DND-41 (cell line): Measurements from ENCODE around the gene RBM18.

ENCODE experiments used
- ATAC-seq: fragments of 200-7000 bp; cut with Tn5 transposase; 3 replicates; pipeline ENCODE4 v1.9.1; 2021; ENCODE audit warnings: low read depth; ENCODE audit not compliant: insufficient read depth
- DNase-seq: peaks from one replicate; pipeline ENCODE4 v3.0.0-alpha.2; 2020
- H2AFZ ChIP-seq: 2 replicates; pipeline ENCODE4 v1.6.0; 2012; ENCODE audit warnings: low read depth, low read length
- H3K27ac ChIP-seq: 2 replicates; pipeline ENCODE4 v1.5.1; 2012; ENCODE audit warnings: low read length, inconsistent platforms
- H3K27me3 ChIP-seq: fragments of 200-600 bp; sonication (generic); 2 replicates; pipeline ENCODE4 v1.6.0; 2012; ENCODE audit warnings: low read length, mild to moderate bottlenecking, inconsistent platforms; ENCODE audit not compliant: insufficient read depth, poor library complexity
- H3K36me3 ChIP-seq: 2 replicates; pipeline ENCODE4 v1.5.1; 2012; ENCODE audit warnings: low read length, inconsistent platforms; ENCODE audit not compliant: insufficient read depth
- H3K4me1 ChIP-seq: 2 replicates; pipeline ENCODE4 v1.5.1; 2012; ENCODE audit warnings: mild to moderate bottlenecking, low read length; ENCODE audit not compliant: insufficient read depth
- H3K4me2 ChIP-seq: 2 replicates; pipeline ENCODE4 v1.6.0; 2012; ENCODE audit warnings: mild to moderate bottlenecking, moderate library complexity, low read length, inconsistent platforms; ENCODE audit not compliant: insufficient read depth
- H3K4me3 ChIP-seq, 2 experiments: fragments of 200-600 bp in 1 of 2; shearing (Covaris generic) in 1 of 2; 2 replicates each; pipeline ENCODE4 v1.5.1; 2012 to 2016; ENCODE audit warnings: inconsistent platforms in 2 of 2, low read length in 2 of 2, mild to moderate bottlenecking in 2 of 2, low read depth in 1 of 2, moderate library complexity in 1 of 2
- H3K79me2 ChIP-seq: 2 replicates; pipeline ENCODE4 v1.6.0; 2012; ENCODE audit warnings: low read length, inconsistent platforms; ENCODE audit not compliant: insufficient read depth
- H3K9ac ChIP-seq: 2 replicates; pipeline ENCODE4 v1.6.0; 2012; ENCODE audit warnings: low read depth, mild to moderate bottlenecking, inconsistent platforms, low read length, moderate library complexity
- H3K9me3 ChIP-seq: 2 replicates; pipeline ENCODE4 v1.5.1; 2012; ENCODE audit warnings: low read length, moderate library complexity, mild to moderate bottlenecking, inconsistent platforms; ENCODE audit not compliant: insufficient read depth, severe bottlenecking
- H4K20me1 ChIP-seq: 2 replicates; pipeline ENCODE4 v1.6.0; 2012; ENCODE audit warnings: low read length; ENCODE audit not compliant: insufficient read depth
- CTCF ChIP-seq: IDR thresholded peaks from 2 replicates; pipeline ENCODE4 v1.5.1; 2012; ENCODE audit warnings: borderline replicate concordance, low read length, moderate library complexity, mild to moderate bottlenecking; ENCODE audit not compliant: poor library complexity, severe bottlenecking; ENCODE audit errors: extremely low read depth
- EZH2 ChIP-seq: IDR thresholded peaks from 3 replicates; pipeline ENCODE4 v1.6.1; 2012; ENCODE audit warnings: borderline replicate concordance, low read depth, mild to moderate bottlenecking, moderate library complexity, low read length, inconsistent platforms; ENCODE audit not compliant: severe bottlenecking

Gene RBM18

DNA sequence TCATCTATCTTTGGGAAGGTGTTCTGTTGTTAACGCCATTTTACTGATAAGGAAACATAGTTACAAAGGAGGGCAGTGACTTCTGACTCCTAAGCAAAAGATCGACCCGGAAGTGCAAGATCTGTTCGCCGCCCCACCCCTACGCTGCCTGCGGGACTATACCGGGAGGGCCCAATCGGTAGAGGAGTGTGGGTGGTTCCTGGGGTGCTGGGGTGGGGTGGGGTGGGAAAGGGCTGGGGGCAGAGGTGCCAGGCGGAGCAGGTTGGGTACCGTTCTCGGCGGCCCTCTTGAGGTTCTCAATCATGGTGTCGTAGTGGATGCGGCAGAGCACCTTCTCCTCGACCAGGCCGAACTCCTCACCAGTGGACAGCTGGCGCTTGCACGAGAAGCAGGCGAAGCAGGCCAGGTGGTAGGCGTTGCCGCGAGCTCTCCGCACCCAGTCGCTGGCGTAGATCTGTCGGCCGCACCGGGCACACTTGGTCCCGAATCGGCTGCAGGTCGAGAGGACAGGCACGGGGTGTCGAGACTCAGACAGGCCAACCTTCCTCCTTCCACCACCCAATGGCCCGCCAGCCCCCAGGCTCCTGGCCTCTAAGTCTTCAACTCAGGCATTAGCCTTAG lies 47.7 kb downstream of the RBM18 start:
- Histone ChIP-seq H3K36me3 (no peaks in the 10 kb centered on the region), H3K9me3 (no peaks in the 10 kb centered on the region), H4K20me1 (no peaks in the 10 kb centered on the region), H3K4me3 (no peak overlapping the region), H3K79me2 (no peaks in the 10 kb centered on the region), H3K4me1 (no peaks in the 10 kb centered on the region), H3K9ac (no peak overlapping the region), H2AFZ (no peak overlapping the region), H3K27me3 (no peaks in the 10 kb centered on the region), H3K27ac (no peak overlapping the region), H3K4me2 (no peak overlapping the region)
- no peak for ATAC-seq
- no peak for DNase-seq
- TF ChIP-seq CTCF = no peak

GRCh38 chr9:122216138-122216797 lies 48.4 kb downstream of the RBM18 start:
- Histone ChIP-seq H3K4me1 (no peaks in the 10 kb centered on the region), H3K79me2 (no peaks in the 10 kb centered on the region), H3K27ac (no peak overlapping the region), H3K4me2 (no peak overlapping the region), H3K36me3 (no peaks in the 10 kb centered on the region), H4K20me1 (no peaks in the 10 kb centered on the region), H3K9me3 (no peaks in the 10 kb centered on the region), H3K4me3 (no peak overlapping the region), H2AFZ (no peak overlapping the region), H3K27me3 (no peaks in the 10 kb centered on the region), H3K9ac (no peak overlapping the region)
- no peak for ATAC-seq
- TF ChIP-seq EZH2 (no peak), CTCF (no peak)
- DNase-seq = no peak

DNA sequence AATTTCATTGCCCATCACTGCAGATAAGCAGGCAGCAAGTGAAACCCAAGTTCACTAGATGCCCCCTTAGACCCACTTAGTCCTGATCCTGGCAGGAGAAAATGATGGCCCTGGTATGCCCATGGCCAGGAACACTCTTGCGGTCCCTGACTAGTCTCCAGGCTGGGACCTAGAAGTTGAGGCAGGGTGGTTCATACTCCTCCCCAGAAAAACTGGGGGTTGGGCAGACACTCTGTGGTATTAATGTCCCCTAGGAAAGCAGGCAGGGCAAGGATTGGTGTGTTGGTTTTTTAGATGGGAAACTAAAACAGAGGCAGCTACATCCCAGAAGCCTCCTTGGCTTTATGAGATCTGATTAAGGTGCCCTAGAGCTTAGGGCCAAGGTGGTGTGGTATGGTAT lies 49.0 kb downstream of the RBM18 start:
- Histone ChIP-seq H3K9me3 (no peaks in the 10 kb centered on the region), H3K4me2 (no peak overlapping the region), H3K9ac (no peak overlapping the region), H3K4me3 (no peak overlapping the region), H4K20me1 (no peaks in the 10 kb centered on the region), H3K36me3 (no peaks in the 10 kb centered on the region), H3K79me2 (no peaks in the 10 kb centered on the region), H3K27me3 (no peaks in the 10 kb centered on the region), H2AFZ (no peak overlapping the region), H3K27ac (no peak overlapping the region), H3K4me1 (no peaks in the 10 kb centered on the region)
- DNase-seq = no peak
- TF ChIP-seq EZH2 = no peak
- TF ChIP-seq CTCF = no peak
- no peak for ATAC-seq

DNA sequence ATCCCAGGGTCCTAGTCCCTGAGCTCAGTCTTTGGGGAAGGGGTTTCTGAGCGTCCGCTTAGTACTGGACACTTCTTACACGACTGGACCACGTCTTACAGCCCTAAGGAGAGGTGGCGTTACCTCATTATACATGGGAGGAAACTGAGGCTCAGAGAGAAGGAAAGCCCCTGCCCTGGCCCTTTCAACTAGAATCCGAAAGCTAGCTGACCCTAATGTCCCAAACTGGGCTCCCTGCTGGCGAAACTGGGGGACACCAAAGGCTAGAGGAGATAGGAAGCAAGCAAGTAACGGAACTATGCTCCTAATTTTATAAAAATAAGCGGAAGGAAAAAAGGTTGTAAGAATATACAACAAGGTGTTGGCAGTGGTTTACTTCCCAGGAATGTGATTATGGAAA lies 50.1 kb downstream of the RBM18 start:
- no peak overlapping the region for H2AFZ ChIP-seq

More for the DNA sequence above, 50.1 kb downstream of the RBM18 start:
- ATAC-seq (no peak), DNase-seq (no peak)
- TF ChIP-seq EZH2 (no peak), CTCF (no peak)
- Histone ChIP-seq H3K36me3 (no peaks in the 10 kb centered on the region), H4K20me1 (no peaks in the 10 kb centered on the region), H3K4me3 (no peak overlapping the region), H3K9me3 (no peaks in the 10 kb centered on the region), H3K4me2 (no peak overlapping the region), H3K79me2 (no peaks in the 10 kb centered on the region), H3K9ac (no peak overlapping the region), H3K4me1 (no peaks in the 10 kb centered on the region), H3K27me3 (peaks cover 2% of the 10 kb centered on the region), H3K27ac (no peak overlapping the region)
